GM21619 (cell line): ENCODE data around the gene DDX31.
"Not testable (repeated sequence)": the region's sequence is repeated elsewhere in the genome, so short reads cannot be mapped to it uniquely, and the experiment has no call there.

Experiments used
- ATAC-seq: cut with Tn5 transposase; IDR thresholded peaks from one replicate; pipeline ENCODE4 v1.9.1; 2021; ENCODE audit not compliant: unreplicated experiment

DDX31 gene

GRCh38 chr9:132582786-132583583 is 86.8 kb downstream of the DDX31 start:
- no peak for ATAC-seq

GRCh38 chr9:132582276-132582785 is 87.5 kb downstream of the DDX31 start, which contains the start of gene BARHL1:
Gene BARHL1 (plus strand): TSS chr9:132582606. CDS start chr9:132582798, 192 bp downstream.
- no peak for ATAC-seq

GRCh38 chr9:132579427-132579798 is 90.4 kb downstream of the DDX31 start:
- no peak for ATAC-seq

GRCh38 chr9:132578367-132578932 is 91.3 kb downstream of the DDX31 start:
- ATAC-seq, result no peak

- no peak for ATAC-seq
Observed at GRCh38 chr9:132577119-132577518, 92.7 kb downstream of the DDX31 start.

- ATAC-seq, result no peak
Observed at GRCh38 chr9:132575811-132576210, 94.0 kb downstream of the DDX31 start.

- no peak for ATAC-seq
Observed at GRCh38 chr9:132575005-132575609, 94.7 kb downstream of the DDX31 start.

- no peak for ATAC-seq
Observed at GRCh38 chr9:132572921-132573320, 96.9 kb downstream of the DDX31 start.

GRCh38 chr9:132571806-132572600 is 97.8 kb downstream of the DDX31 start:
- no peak for ATAC-seq

- not testable (repeated sequence) for ATAC-seq
Observed at GRCh38 chr9:132568787-132569186, 101.0 kb downstream of the DDX31 start.

- no peak for ATAC-seq
Observed at GRCh38 chr9:132564526-132564925, 105.3 kb downstream of the DDX31 start.

- ATAC-seq, result no peak
Observed at GRCh38 chr9:132562306-132562573, 107.5 kb downstream of the DDX31 start.

- no peak for ATAC-seq
Observed at GRCh38 chr9:132560616-132561202, 109.1 kb downstream of the DDX31 start.

GRCh38 chr9:132559711-132560110 is 110.1 kb downstream of the DDX31 start:
- no peak for ATAC-seq

GRCh38 chr9:132557159-132557558 is 112.6 kb downstream of the DDX31 start:
- no peak for ATAC-seq

- ATAC-seq, result no peak
Observed at GRCh38 chr9:132556714-132557113, 113.1 kb downstream of the DDX31 start.

GRCh38 chr9:132556235-132556634 is 113.5 kb downstream of the DDX31 start:
- no peak for ATAC-seq

GRCh38 chr9:132555528-132555927 is 114.3 kb downstream of the DDX31 start:
- ATAC-seq, result no peak

GRCh38 chr9:132554755-132555154 is 115.0 kb downstream of the DDX31 start:
- ATAC-seq, result no peak

- no peak for ATAC-seq
Observed at GRCh38 chr9:132552041-132552440, 117.7 kb downstream of the DDX31 start.

- ATAC-seq, result no peak
Observed at GRCh38 chr9:132551556-132551955, 118.2 kb downstream of the DDX31 start.
